MM.1S (cell line): ENCODE results near the gene HIPK2.

Experiments used
- EZH2 ChIP-seq: fragments of 300-600 bp; sonication (generic); optimal IDR thresholded peaks from 2 replicates; pipeline ENCODE3; 2017; ENCODE audit warnings: low read depth, mild to moderate bottlenecking, antibody characterized with exemption, low read length, mixed read lengths
- EZH2phosphoT487 ChIP-seq: fragments of 300-600 bp; sonication (generic); IDR thresholded peaks from 2 replicates; pipeline ENCODE4 v1.6.1; 2018; ENCODE audit warnings: antibody characterized with exemption, low read length
- TF ChIP-seq, protein P1 (sequence below): fragments of 300-600 bp; sonication (generic); IDR thresholded peaks from 2 replicates; pipeline ENCODE4 v1.5.1; 2016; ENCODE audit warnings: antibody characterized with exemption, low read length, mixed read lengths

DNA sequence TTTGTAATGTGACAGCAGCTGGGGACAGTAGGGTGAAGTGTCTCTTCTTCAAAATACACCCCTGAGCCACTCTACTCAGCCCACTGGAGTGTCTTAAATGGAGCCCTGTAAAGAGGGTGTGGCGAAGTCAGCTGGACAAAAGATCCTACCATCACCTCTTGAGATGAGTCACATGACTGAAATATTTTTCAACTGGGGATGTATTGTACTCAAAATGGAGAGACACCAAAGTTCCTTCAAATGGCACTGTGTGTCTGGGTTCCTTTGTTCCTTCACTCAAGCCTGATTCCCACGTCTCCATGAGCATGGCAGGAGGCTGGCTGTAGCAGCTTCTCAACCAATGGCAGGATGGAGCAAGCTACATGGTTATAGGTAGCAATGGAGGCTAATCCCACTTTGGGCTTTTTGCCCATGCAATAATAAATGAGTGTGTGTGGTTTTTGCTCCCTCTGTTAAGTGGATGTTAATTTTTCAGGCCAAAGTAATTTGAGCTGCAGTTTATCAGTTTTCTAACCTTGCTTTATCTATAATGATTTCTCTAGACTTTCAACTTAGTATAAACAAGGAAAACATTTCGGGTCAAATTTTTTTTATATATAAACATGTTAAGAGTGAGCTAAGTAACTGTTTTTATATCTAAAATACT, 186.1 kb downstream of the HIPK2 start:
- TF ChIP-seq, protein P1, sequence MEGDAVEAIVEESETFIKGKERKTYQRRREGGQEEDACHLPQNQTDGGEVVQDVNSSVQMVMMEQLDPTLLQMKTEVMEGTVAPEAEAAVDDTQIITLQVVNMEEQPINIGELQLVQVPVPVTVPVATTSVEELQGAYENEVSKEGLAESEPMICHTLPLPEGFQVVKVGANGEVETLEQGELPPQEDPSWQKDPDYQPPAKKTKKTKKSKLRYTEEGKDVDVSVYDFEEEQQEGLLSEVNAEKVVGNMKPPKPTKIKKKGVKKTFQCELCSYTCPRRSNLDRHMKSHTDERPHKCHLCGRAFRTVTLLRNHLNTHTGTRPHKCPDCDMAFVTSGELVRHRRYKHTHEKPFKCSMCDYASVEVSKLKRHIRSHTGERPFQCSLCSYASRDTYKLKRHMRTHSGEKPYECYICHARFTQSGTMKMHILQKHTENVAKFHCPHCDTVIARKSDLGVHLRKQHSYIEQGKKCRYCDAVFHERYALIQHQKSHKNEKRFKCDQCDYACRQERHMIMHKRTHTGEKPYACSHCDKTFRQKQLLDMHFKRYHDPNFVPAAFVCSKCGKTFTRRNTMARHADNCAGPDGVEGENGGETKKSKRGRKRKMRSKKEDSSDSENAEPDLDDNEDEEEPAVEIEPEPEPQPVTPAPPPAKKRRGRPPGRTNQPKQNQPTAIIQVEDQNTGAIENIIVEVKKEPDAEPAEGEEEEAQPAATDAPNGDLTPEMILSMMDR: no peak
- TF ChIP-seq EZH2: no peak
- TF ChIP-seq EZH2phosphoT487: no peak
